Neuronal stem cell (in vitro differentiated cells): Measurements from ENCODE around the gene ZC3H12C.

Experiments
- DNase-seq: peaks from one replicate; pipeline ENCODE4 v3.0.0-alpha.2; 2013; ENCODE audit warnings: low spot score
- H2AFZ ChIP-seq: one replicate; pipeline ENCODE4 v1.6.1; 2013; ENCODE audit warnings: mild to moderate bottlenecking, low read length, inconsistent platforms
- H2AK5ac ChIP-seq: 2 replicates; pipeline ENCODE4 v1.6.1; 2013; ENCODE audit warnings: low read depth, mild to moderate bottlenecking, inconsistent platforms, low read length, moderate library complexity, mixed read lengths
- H2BK120ac ChIP-seq: 2 replicates; pipeline ENCODE4 v1.6.1; 2013; ENCODE audit warnings: low read depth, mild to moderate bottlenecking, inconsistent platforms, low read length, moderate library complexity, mixed read lengths
- H2BK12ac ChIP-seq: one replicate; pipeline ENCODE4 v1.6.1; 2013; ENCODE audit warnings: low read length, inconsistent platforms
- H2BK15ac ChIP-seq: 2 replicates; pipeline ENCODE4 v1.6.1; 2013; ENCODE audit warnings: mild to moderate bottlenecking, low read length, inconsistent platforms, mixed read lengths
- H2BK5ac ChIP-seq: one replicate; pipeline ENCODE4 v1.6.1; 2013; ENCODE audit warnings: inconsistent platforms, mild to moderate bottlenecking, low read length, moderate library complexity
- H3K14ac ChIP-seq: one replicate; pipeline ENCODE4 v1.6.1; 2013; ENCODE audit warnings: low read length, inconsistent platforms
- H3K18ac ChIP-seq: 2 replicates; pipeline ENCODE4 v1.6.1; 2013; ENCODE audit warnings: low read length, inconsistent platforms
- H3K23ac ChIP-seq: 2 replicates; pipeline ENCODE4 v1.6.1; 2013; ENCODE audit warnings: low read depth, mild to moderate bottlenecking, mixed read lengths, low read length, inconsistent platforms; ENCODE audit not compliant: poor library complexity
- H3K27ac ChIP-seq: replicated peaks from 3 replicates; pipeline ENCODE4 v1.5.1; 2013; ENCODE audit warnings: low read length, inconsistent platforms
- H3K27me3 ChIP-seq, 3 experiments: 2 replicates each; pipeline ENCODE4 v1.6.1; 2013; ENCODE audit warnings: low read length in 3 of 3, mild to moderate bottlenecking in 2 of 3, inconsistent platforms in 1 of 3, low read depth in 1 of 3, mixed read lengths in 1 of 3, moderate library complexity in 1 of 3; ENCODE audit not compliant: control insufficient read depth in 3 of 3, insufficient read depth in 3 of 3
- H3K36me3 ChIP-seq, 2 donors: replicated peaks in 1 of 2; 2 replicates each; pipeline ENCODE4 v1.6.1; 2013; ENCODE audit warnings: low read length in 2 of 2; ENCODE audit not compliant: control insufficient read depth in 2 of 2, insufficient read depth in 2 of 2
- H3K4ac ChIP-seq: 2 replicates; pipeline ENCODE4 v1.6.1; 2013; ENCODE audit warnings: inconsistent platforms, mild to moderate bottlenecking, low read length, moderate library complexity
- H3K4me1 ChIP-seq, 2 donors: 1 replicate in 1 of 2; 2 replicates in 1 of 2; pipeline ENCODE4 v1.6.1; 2013; ENCODE audit warnings: low read length in 2 of 2, low read depth in 1 of 2; ENCODE audit not compliant: control insufficient read depth in 2 of 2, insufficient read depth in 1 of 2
- H3K4me2 ChIP-seq: one replicate; pipeline ENCODE4 v1.6.1; 2013; ENCODE audit warnings: mild to moderate bottlenecking, low read length, inconsistent platforms; ENCODE audit not compliant: insufficient read depth, poor library complexity, severe bottlenecking
- H3K4me3 ChIP-seq, 2 donors: 2 replicates each; pipeline ENCODE4 v1.5.1; 2013; ENCODE audit warnings: low read length in 2 of 2, mild to moderate bottlenecking in 2 of 2, inconsistent platforms in 1 of 2, moderate library complexity in 1 of 2
- H3K79me1 ChIP-seq: one replicate; pipeline ENCODE4 v1.6.1; 2013; ENCODE audit warnings: low read depth, mild to moderate bottlenecking, inconsistent platforms, low read length, moderate library complexity
- H3K9ac ChIP-seq: one replicate; pipeline ENCODE4 v1.6.1; 2013; ENCODE audit warnings: mild to moderate bottlenecking, low read depth, low read length, inconsistent platforms; ENCODE audit not compliant: poor library complexity
- H3K9me3 ChIP-seq, 2 donors: replicated peaks in 1 of 2; 2 replicates each; pipeline versions ENCODE3 to v1.6.1; 2013; ENCODE audit warnings: low read length in 2 of 2, mild to moderate bottlenecking in 2 of 2, inconsistent platforms in 1 of 2, low read depth in 1 of 2, mixed read lengths in 1 of 2, moderate library complexity in 1 of 2; ENCODE audit not compliant: control insufficient read depth in 2 of 2, insufficient read depth in 1 of 2
- H4K8ac ChIP-seq: one replicate; pipeline ENCODE4 v1.6.1; 2013; ENCODE audit warnings: low read depth, mild to moderate bottlenecking, inconsistent platforms, low read length, moderate library complexity
- H4K91ac ChIP-seq: one replicate; pipeline ENCODE4 v1.6.1; 2013; ENCODE audit warnings: low read length, low read depth, mild to moderate bottlenecking, inconsistent platforms; ENCODE audit not compliant: poor library complexity
- WGBS, 2 donors: extraction: QIAGEN DNeasy Blood & Tissue Kit; methylation state at CpG; one replicate each; pipeline ENCODE4 v1.1.7; 2013; ENCODE audit warnings: missing lambda C conversion rate in 2 of 2, mixed read lengths in 1 of 2; ENCODE audit not compliant: insufficient read length in 2 of 2, insufficient replicate concordance in 1 of 2; ENCODE audit errors: extremely low coverage in 2 of 2; 5-methylcytosine and 5-hydroxymethylcytosine counted together

ZC3H12C gene

GRCh38 chr11:110121204-110121603, 28.0 kb downstream of the ZC3H12C start:
- no peak overlapping the region for H2BK15ac ChIP-seq
- peaks cover 0 to 3% of the 10 kb centered on the region in 2 donors for H3K9me3 ChIP-seq
- H3K4me2 ChIP-seq: no peak overlapping the region
- no peak overlapping the region for H4K8ac ChIP-seq
- H3K27me3 ChIP-seq: no peaks in the 10 kb centered on the region
- H4K91ac ChIP-seq: no peak overlapping the region
- no peak overlapping the region for H3K23ac ChIP-seq
- H3K9ac ChIP-seq: no peak overlapping the region
- no peak overlapping the region for H3K18ac ChIP-seq
- H2BK12ac ChIP-seq: no peak overlapping the region
- H3K4me1 ChIP-seq: peaks cover 0 to 2% of the 10 kb centered on the region in 2 donors
- no peak overlapping the region for H3K27ac ChIP-seq
- H2AK5ac ChIP-seq: no peak overlapping the region
- no CpG with 5 or more reads among the region's 4 CpGs for WGBS, 2 donors
- no peak overlapping the region for H3K4me3 ChIP-seq
- no peaks in the 10 kb centered on the region for H3K79me1 ChIP-seq
- H3K4ac ChIP-seq: no peak overlapping the region
- peaks cover 0 to 4% of the 10 kb centered on the region in 2 donors for H3K36me3 ChIP-seq
- H2AFZ ChIP-seq: no peak overlapping the region
- H2BK120ac ChIP-seq: no peak overlapping the region
- DNase-seq: no peak
- no peak overlapping the region for H2BK5ac ChIP-seq
- H3K14ac ChIP-seq: no peak overlapping the region

GRCh38 chr11:110123003-110123402, 29.8 kb downstream of the ZC3H12C start:
- Histone ChIP-seq H3K4me3 (no peak overlapping the region), H2BK15ac (no peak overlapping the region), H2BK5ac (no peak overlapping the region), H2AFZ (no peak overlapping the region), H4K91ac (no peak overlapping the region), H3K27me3 (no peaks in the 10 kb centered on the region), H2BK120ac (no peak overlapping the region), H3K79me1 (no peaks in the 10 kb centered on the region), H3K18ac (no peak overlapping the region), H3K9ac (no peak overlapping the region), H3K14ac (no peak overlapping the region), H2BK12ac (no peak overlapping the region), H3K23ac (no peak overlapping the region), H3K4ac (no peak overlapping the region), H3K4me1 (peaks cover 7% of the 10 kb centered on the region in 2 donors), H3K27ac (no peak overlapping the region), H3K4me2 (no peak overlapping the region), H3K36me3 (peaks cover 0 to 4% of the 10 kb centered on the region in 2 donors), H3K9me3 (peaks cover 0 to 3% of the 10 kb centered on the region in 2 donors), H4K8ac (no peak overlapping the region), H2AK5ac (no peak overlapping the region)
- WGBS, 2 donors: no CpG with 5 or more reads among the region's 3 CpGs
- no peak for DNase-seq

- H3K9me3 ChIP-seq: peaks cover 0 to 3% of the 10 kb centered on the region in 2 donors
- no peak overlapping the region for H4K91ac ChIP-seq
- H2BK5ac ChIP-seq: no peak overlapping the region
- no peak overlapping the region for H3K9ac ChIP-seq
- no peak overlapping the region for H2BK120ac ChIP-seq
- H2BK12ac ChIP-seq: no peak overlapping the region
- H3K14ac ChIP-seq: no peak overlapping the region
- H2BK15ac ChIP-seq: no peak overlapping the region
- no peaks in the 10 kb centered on the region for H3K79me1 ChIP-seq
- H3K27ac ChIP-seq: no peak overlapping the region
- no peaks in the 10 kb centered on the region for H3K27me3 ChIP-seq
- H3K4ac ChIP-seq: no peak overlapping the region
- H3K23ac ChIP-seq: no peak overlapping the region
- WGBS, 2 donors: no CpG with 5 or more reads among the region's 2 CpGs
- peaks cover 7 to 22% of the 10 kb centered on the region in 2 donors for H3K4me1 ChIP-seq
- no peak overlapping the region for H3K18ac ChIP-seq
- no peak overlapping the region for H2AK5ac ChIP-seq
- no peak overlapping the region for H3K4me3 ChIP-seq
- H2AFZ ChIP-seq: no peak overlapping the region
- DNase-seq: no peak
- H3K36me3 ChIP-seq: peaks cover 0 to 4% of the 10 kb centered on the region in 2 donors
- no peak overlapping the region for H3K4me2 ChIP-seq
- H4K8ac ChIP-seq: no peak overlapping the region
Measured at GRCh38 chr11:110124605-110125004, 31.4 kb downstream of the ZC3H12C start.

- peaks cover 0 to 3% of the 10 kb centered on the region in 2 donors for H3K9me3 ChIP-seq
- no peak overlapping the region for H2AK5ac ChIP-seq
- H3K18ac ChIP-seq: no peak overlapping the region
- H2AFZ ChIP-seq: no peak overlapping the region
- no CpG with 5 or more reads among the region's 4 CpGs for WGBS, 2 donors
- H4K91ac ChIP-seq: no peak overlapping the region
- H2BK12ac ChIP-seq: no peak overlapping the region
- no peak overlapping the region for H3K14ac ChIP-seq
- no peaks in the 10 kb centered on the region for H3K27me3 ChIP-seq
- no peak overlapping the region for H2BK15ac ChIP-seq
- no peak for DNase-seq
- H3K4me1 ChIP-seq: peaks cover 7 to 31% of the 10 kb centered on the region in 2 donors
- no peak overlapping the region for H3K23ac ChIP-seq
- H3K4me2 ChIP-seq: no peak overlapping the region
- H3K27ac ChIP-seq: no peak overlapping the region
- no peak overlapping the region for H2BK120ac ChIP-seq
- no peak overlapping the region for H3K4ac ChIP-seq
- H3K36me3 ChIP-seq: peaks cover 0 to 4% of the 10 kb centered on the region in 2 donors
- H3K79me1 ChIP-seq: no peaks in the 10 kb centered on the region
- no peak overlapping the region for H3K9ac ChIP-seq
- H2BK5ac ChIP-seq: no peak overlapping the region
- no peak overlapping the region for H4K8ac ChIP-seq
- H3K4me3 ChIP-seq: no peak overlapping the region
Measured at GRCh38 chr11:110125632-110126031, 32.4 kb downstream of the ZC3H12C start.
